ENCODE measurements around the gene IPPK. TPM values are rescaled to one million over a fixed set of nuclear protein-coding genes. Genes with fewer than 3 reads are reported as not detected.

The IPPK gene
- total and polyA plus RNA-seq, 4 donors = 9.5 to 19.8 (median 13.8) TPM

Other genes starting within 250 kb of the IPPK start
- gene OMD, start 245.7 kb downstream of the IPPK start, total RNA-seq = 100 to 1,000 TPM in 1 of 2 donors, 10 to 100 TPM in 1; 76.5 to 133 TPM
- 10 to 100 TPM in 1 of 2 donors, 1 to 10 TPM in 1; 1.4 to 21.7 TPM for gene OMD, start 245.7 kb downstream of the IPPK start, polyA plus RNA-seq (ENCODE audit: insufficient read length in 2 of 2)
- gene ASPN, start 187.6 kb downstream of the IPPK start, total RNA-seq = 100 to 1,000 TPM; 118 to 142 TPM
- gene ASPN, start 187.6 kb downstream of the IPPK start, polyA plus RNA-seq (ENCODE audit: insufficient read length in 2 of 2) = 10 to 100 TPM; 12.5 to 41.1 TPM
- 100 to 1,000 TPM in 1 of 2 donors, 10 to 100 TPM in 1; 63.9 to 102 TPM for gene ECM2, start 134.1 kb downstream of the IPPK start, total RNA-seq
- 10 to 100 TPM in 1 of 2 donors, 1 to 10 TPM in 1; 6.1 to 25.2 TPM for gene ECM2, start 134.1 kb downstream of the IPPK start, polyA plus RNA-seq (ENCODE audit: insufficient read length in 2 of 2)
- gene BICD2, start 94.7 kb upstream of the IPPK start, total RNA-seq = 10 to 100 TPM; 32.3 to 34.9 TPM
- gene BICD2, start 94.7 kb upstream of the IPPK start, polyA plus RNA-seq (ENCODE audit: insufficient read length in 2 of 2) = 10 to 100 TPM; 33.4 to 38.0 TPM
- gene ZNF484, start 207.9 kb upstream of the IPPK start, total RNA-seq = 10 to 100 TPM; 29.5 to 51.5 TPM
- gene ZNF484, start 207.9 kb upstream of the IPPK start, polyA plus RNA-seq (ENCODE audit: insufficient read length in 2 of 2) = 10 to 100 TPM in 1 of 2 donors, 1 to 10 TPM in 1; 8.7 to 10.1 TPM

Data from spinal cord (tissue), 4 donors.